NCI-H345 (cell line): ENCODE data around the gene MOV10.

Experiments used
- DNase-seq: peaks from one replicate; lab custom pipeline; 2025; lab: John Stamatoyannopoulos, UW

The MOV10 gene

DNA sequence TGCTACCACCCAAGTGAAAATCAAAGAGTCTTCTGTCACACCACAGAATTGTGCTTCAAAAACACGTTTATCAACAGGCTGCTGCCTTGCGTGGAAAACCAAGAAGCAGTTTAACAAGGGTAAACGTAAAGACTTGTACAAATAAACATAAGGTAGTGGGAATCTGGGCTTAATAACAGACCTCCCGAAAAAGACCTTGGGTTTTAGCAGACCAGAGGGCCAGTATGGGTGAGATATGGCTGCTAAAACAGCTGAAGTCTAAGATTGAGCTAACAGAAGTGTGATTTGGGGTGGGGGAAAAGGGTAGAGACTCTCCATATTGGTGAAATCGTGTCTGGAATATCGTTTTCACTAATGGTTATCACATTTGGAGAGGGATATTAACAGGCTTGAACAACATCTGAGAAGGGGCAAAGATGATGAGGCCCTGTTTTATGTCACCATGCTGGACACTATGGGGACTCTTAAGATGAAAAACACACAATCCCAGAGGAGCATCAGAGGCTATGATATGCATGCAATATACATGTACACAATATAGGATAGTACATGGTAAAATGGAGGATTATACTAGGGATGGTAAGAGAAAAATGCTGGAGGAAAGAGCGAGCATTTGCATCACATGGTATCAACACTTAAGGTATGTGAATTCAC lies 1.4 kb downstream of the MOV10 start:
- no peak for DNase-seq

DNA sequence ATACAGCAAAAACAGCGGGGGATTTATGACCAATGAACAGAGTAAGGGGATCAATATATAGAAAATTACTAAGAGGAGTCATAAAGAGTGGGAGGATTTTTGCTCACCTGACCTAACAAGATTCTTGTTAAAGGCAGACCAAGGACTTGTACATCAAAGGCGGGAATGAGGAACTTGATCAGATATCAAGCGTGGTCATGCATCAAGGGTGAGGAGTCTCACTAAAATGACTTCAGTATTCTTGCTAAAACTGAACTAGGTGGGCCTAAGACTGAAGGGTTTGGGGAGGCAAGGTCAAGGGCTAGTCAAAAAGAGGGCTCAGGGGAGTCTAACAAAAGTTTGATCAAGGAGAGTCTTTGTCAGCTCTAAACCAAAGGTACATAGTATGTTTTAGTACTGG lies 2.1 kb downstream of the MOV10 start:
- DNase-seq = no peak

DNA sequence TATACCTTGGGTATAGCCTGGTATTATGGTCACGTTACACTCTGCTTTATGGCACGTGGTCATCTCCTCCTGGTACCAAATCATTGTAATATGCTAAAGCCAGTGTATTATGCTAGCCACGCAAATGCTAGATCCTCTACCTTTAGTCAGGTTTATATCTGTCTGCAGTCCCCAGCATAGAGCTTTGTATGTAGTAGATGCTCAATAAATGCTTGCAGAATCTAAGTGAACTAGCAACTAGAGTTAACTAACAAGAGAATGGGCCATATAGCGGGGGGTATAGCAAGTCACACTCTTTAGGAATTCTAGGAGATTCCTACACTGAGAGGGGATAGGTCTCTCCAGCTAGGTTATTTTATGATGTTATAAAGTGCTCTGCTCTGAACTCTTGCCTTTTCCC lies 3.0 kb downstream of the MOV10 start:
- DNase-seq = no peak

DNA sequence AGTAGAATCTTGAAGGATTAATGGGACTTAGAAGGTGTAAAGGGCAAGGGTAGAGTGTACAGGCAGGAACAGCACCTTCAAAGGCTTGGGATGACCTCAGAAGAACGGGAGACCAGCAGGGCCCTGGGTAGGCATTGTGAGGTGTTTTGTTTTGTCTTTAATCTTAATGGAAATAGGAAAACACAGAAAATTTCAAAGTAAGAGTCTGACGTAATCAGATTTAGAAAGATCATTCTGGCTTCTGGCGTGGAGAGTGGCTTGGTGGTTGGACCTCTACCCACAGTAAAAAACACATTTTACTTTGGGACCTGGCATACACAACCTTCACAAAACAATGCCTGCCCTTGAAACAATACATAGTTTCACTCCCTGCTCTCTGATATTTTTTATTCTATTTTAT lies 4.1 kb downstream of the MOV10 start:
- no peak for DNase-seq

DNA sequence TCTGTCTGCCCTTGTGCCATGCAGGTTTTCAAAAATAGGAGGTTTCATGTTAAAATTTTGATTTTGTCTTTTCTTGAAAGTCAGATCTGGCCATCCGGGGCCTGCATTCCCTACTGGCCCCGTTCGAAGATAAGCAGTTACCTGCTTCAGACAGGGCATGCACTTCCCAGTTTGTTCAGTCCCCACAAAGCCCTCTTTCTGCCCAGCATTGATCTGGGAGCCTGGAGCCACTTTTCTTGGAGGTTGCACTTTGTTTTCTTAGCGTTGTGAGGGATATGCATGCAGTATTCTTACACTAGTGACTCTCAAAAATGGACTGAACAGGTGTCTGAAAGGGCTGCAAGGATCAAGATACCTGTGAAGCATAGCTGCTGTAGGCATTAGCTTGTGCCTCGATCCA lies 11.5 kb downstream of the MOV10 start:
- DNase-seq = no peak

DNA sequence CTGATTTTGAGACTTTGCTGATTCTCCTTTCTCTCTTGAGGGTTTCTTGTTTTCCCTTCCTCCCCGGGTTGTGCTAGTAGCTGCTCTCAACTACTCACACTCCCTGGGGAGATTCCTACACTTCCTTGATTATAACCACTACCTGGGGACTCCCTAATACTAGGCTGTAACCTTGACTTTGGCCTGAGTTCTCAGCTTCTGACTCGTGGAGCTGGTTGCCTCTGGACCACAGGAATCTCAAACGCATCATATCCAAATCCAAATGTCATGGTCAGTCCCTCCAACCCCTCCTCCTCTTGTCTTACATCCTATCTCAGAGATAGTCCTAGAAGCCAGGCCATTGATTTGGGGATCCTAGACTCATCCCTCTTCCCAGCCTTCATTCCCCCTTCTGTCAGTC lies 12.0 kb downstream of the MOV10 start:
- DNase-seq = no peak

DNA sequence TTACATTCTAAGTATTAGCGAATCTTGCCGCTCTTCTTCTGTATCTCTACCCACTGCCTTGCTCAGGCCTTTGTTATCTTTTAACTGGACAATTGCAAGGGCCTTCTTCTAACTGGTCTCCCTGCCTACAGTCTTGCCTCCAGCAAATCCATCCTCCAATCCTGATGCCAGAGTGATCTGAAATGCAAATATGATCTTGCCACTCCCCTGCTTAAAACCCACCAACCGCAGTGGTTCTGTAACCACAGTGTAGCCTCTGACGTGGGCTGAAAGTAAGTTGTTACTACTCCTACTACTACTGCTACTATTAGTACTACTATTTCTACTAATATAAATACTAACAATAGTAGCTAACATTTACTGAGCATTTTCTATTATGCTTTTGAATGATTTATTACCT lies 12.4 kb downstream of the MOV10 start:
- DNase-seq = no peak

DNA sequence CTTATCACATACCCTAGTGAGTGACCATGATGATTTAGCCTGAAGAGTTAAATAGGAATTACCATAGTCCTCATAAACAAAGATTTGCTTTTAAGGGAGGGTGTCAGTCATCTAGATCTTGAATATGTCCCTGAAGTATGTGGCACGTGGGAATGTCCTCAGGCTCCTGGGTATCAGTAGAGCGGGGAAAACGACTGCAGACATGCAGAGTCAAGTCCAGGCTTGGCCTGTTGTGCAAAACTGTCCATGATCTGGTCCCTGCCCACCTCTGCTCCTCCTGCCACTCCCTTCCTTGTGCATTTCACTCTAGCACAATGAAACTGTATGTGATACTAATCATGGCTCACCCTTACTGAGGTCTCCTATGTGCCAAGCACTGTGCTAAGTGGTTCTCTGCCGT lies 12.9 kb downstream of the MOV10 start:
- DNase-seq = no peak

DNA sequence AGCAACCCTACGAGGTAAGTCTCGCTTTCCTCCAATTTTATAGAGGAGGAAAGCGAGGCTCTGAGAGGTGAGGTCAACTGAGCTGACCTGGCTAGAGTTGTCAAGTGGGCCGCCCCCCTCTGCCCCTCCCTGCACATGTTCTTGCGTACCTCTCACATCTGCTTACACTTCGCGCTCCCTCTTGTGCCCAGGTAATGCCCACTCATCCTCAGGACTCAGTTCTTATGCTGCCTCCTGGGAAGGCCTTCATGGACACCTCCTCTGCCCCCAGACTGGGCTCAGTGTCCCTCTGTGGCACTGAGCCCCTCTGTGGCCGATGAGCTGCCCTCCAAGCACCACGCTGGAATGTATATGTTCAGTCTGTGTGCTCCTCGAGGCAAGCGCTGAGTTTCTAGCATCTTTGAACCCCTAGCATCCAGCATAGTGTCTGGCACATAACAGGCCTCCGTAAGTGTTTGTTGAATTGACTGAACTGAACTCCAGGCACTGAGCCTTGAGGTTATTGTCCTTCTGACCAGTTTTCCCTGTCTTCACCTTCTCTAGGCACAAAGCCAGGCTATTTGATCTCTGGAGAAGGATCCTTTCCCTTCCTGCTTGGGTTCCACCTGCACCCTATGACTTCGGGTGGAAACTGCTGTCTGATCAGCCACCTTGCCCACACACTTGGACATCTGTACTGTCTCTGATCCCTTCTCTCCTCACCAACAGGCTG lies 13.5 kb downstream of the MOV10 start:
- no peak for DNase-seq

DNA sequence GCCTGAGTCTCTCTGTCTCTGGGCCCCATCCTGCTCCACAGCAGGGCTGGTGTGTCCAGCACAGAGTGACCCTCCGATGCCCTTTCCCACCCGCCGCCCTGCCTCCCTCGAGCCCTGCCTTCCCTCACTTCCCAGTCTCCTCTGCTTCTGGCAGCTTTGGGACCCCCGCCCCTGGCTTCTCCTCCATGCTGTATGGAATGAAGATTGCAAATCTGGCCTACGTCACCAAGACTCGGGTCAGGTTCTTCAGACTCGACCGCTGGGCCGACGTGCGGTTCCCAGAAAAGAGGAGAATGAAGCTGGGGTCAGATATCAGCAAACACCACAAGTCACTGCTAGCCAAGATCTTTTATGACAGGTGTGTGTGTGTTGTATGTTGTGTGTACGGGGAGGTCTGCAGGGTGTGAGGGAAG lies 14.3 kb downstream of the MOV10 start:
- no peak for DNase-seq

DNA sequence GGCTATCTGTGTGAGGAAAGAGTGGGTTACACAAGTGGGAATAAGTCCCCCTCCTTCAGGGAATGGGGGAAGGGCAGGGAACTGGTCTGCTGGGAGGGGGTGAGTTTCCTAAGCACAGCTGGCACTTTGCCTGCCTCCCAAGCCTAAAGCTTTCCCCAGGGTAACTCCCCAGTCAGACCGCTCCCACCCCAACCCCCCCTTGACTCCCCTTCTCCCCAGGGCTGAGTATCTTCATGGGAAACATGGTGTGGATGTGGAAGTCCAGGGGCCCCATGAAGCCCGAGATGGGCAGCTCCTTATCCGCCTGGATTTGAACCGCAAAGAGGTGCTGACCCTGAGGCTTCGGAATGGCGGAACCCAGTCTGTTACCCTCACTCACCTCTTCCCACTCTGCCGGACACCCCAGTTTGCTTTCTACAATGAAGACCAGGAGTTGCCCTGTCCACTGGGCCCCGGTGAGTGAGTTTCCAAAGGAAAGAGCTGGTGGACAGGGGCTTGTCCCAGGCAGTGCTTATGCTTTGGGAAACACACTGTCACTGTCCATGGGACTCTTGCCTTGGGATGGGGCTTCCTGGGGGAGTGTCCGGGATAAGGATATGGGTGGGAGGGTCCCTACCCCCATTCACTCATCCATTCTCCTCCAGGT lies 14.9 kb downstream of the MOV10 start:
- no peak for DNase-seq

DNA sequence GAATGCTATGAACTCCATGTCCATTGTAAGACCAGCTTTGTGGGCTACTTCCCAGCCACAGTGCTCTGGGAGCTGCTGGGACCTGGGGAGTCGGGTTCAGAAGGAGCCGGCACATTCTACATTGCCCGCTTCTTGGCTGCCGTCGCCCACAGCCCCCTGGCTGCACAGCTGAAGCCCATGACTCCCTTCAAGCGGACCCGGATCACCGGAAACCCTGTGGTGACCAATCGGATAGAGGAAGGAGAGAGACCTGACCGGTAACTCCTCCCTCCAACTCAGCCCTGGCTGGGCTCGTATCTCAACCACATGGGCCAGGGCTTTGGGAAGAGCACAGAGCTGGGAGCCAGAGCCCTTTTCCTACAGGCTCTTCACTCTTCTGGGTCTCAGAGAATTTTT lies 15.4 kb downstream of the MOV10 start:
- DNase-seq = no peak

DNA sequence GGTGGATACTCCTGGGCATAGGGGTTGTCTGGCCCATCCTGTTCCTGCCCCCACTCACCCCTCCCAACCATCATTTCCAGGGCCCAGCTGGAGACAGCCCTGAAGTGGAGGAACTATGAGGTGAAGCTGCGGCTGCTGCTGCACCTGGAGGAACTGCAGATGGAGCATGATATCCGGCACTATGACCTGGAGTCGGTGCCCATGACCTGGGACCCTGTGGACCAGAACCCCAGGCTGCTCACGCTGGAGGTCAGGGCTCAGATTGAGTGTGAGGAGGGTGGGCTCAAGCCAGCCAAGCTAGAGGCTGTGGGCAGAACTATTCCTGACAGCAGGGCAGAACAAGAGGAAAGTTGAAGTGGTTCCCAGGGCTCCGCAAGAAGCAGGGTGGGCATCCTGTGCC lies 18.2 kb downstream of the MOV10 start:
- DNase-seq = no peak

DNA sequence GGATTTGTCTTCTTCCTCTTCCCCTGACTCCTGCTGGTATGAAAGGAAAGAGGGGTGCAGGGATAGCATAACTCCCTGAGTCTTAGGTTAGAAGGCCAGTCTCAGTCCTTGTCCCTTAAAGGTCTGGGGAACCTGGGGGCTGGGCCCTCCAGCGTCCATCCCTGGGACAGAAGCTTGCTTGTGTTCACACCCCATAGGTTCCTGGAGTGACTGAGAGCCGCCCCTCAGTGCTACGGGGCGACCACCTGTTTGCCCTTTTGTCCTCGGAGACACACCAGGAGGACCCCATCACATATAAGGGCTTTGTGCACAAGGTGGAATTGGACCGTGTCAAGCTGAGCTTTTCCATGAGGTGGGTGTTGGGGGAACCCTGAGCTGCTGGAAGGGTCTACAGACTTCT lies 19.4 kb downstream of the MOV10 start:
- no peak for DNase-seq

DNA sequence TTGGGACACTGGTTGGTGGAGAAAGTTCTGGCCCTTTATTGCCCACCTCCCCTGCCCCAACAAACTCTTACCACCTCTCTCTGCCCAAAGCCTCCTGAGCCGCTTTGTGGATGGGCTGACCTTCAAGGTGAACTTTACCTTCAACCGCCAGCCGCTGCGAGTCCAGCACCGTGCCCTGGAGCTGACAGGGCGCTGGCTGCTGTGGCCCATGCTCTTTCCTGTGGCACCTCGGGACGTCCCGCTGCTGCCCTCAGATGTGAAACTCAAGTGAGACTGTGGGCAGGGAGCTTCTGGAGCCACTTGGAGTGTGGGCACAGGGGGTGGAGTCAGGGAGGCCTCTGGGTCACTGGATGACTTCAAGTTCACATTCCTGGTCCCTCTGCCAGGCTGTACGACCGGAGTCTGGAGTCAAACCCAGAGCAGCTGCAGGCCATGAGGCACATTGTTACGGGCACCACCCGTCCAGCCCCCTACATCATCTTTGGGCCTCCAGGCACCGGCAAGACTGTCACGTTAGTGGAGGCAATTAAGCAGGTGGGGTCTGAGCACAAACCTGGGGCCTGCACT lies 20.0 kb downstream of the MOV10 start:
- no peak for DNase-seq

DNA sequence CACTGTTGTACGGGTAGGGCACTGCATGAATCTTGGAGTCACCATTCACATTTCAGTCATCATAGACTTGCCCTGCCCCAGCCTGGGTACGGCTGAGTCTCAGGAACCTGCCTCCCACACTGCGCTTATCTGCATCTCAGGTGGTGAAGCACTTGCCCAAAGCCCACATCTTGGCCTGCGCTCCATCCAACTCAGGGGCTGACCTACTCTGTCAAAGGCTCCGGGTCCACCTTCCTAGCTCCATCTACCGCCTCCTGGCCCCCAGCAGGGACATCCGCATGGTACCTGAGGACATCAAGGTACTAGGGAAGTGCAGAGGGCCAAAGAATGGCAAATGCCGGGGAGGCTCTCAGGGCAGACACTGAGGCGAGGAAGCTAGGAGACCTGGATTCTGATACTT lies 20.8 kb downstream of the MOV10 start:
- no peak for DNase-seq

DNA sequence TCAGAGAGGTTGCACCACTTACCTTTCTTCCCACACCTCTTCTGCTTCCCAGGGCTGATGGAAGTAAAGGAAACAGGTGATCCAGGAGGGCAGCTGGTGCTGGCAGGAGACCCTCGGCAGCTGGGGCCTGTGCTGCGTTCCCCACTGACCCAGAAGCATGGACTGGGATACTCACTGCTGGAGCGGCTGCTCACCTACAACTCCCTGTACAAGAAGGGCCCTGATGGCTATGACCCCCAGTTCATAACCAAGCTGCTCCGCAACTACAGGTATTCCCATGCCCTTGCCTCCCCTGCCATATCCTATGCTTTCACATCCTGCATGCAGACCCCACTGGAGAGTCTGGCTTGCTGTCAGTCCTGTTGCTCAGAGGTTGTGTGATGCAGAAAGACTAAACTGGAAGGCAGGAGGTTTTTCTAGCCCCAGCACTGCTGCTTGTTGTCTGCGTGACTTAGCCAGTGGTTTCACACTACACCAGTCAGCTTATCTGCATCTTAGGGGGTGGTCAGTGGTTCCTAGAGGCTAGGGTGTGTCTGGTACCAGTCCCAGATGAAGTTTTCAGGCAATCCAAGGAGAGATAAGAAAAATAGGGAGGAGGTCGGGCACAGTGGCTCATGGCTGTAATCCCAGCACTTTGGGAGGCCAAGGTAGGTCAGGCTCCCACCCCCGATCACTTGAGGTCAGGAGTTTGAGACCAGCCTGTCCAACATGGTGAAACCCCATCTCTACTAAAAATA lies 22.3 kb downstream of the MOV10 start:
- no peak for DNase-seq

DNA sequence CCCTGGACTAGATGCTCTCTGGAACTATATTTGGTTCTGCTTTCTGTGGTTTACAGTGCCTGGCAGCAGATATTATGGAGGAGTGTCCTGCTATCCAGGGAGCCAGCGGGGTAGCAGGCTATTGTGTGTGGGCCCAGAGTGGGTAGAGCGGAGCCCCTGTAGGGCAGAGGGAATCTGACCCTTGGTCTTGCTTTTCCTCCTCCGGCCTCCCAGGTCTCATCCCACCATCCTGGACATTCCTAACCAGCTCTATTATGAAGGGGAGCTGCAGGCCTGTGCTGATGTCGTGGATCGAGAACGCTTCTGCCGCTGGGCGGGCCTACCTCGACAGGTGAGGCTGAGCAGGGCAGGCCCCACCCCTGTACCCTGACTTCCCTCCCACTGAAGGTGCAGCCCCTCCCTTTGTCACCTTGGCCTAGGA lies 23.3 kb downstream of the MOV10 start:
- DNase-seq = no peak

DNA sequence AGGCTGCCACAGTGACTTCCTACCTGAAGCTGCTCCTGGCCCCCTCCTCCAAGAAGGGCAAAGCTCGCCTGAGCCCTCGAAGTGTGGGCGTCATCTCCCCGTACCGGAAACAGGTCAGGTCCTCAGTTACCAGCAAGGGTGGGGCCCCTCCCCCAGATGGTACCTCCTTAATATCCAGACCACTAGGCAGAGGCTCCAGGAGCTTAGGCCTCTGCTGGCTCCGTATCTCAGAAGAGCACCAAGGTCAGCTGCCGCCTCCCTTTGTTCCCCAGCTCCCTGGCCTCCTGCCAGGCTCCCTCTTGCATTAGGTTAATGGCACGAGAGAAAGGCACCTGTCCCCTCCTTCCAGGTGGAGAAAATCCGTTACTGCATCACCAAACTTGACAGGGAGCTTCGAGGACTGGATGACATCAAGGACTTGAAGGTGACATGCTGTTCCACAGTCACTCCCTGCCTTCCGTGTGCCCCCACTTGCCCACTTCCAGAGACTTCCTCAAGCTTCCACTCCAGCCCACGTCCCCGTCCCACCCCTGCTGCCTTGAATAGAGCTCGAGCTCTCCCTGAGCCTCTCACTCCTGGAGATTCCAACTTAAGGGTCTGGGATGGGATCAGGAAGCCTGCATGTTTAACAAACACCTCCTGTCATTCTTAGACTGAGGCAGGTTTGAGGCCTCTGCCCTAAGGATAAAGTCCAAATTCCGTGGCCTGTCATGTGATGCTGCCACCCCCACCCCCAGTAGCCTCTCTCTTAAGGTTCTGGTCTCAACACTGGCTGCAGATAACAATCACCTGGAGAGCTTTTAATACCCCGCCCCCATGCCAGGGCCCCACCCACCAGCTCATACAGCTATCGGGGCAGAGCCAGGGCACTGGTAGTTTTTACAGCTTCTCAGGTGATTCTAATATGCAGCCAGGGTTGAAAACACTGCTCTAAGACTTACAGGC lies 24.2 kb downstream of the MOV10 start:
- DNase-seq = peak; percentile 79

DNA sequence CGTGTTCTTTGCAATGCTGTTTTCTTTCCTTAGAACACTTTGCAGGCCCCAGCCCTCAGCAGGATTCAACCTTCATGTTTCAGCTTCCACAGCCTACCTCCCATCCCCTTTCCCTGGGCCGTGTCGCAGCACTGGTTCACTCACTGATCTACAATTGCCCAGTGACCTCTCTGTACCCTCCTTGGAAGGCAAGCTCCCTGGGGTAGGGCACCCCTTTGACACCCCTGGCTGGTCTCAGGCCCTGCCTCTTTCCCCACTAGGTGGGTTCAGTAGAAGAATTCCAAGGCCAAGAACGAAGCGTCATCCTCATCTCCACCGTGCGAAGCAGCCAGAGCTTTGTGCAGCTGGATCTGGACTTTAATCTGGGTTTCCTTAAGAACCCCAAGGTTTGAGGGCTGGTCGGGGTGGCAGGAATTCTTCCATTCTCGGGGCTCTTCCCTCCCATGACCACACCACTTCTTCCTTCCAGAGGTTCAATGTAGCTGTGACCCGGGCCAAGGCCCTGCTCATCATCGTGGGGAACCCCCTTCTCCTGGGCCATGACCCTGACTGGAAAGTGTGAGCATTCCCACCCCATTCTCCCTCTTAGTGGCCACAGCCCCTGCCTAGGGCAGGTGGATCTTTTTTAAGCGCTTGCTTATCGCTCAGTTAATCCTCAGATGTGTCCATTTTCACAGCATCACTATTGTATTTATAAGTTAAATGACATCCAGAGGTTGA lies 25.1 kb downstream of the MOV10 start:
- no peak for DNase-seq
